HEK293T (cell line): ENCODE data around the gene FFAR3.

Experiments
- ELF4 ChIP-seq: fragments of 450-650 bp; IDR thresholded peaks from 2 replicates; pipeline ENCODE4 v1.6.1; 2017; ENCODE audit warnings: antibody characterized with exemption
- FOXA1 ChIP-seq: fragments of 450-650 bp; IDR thresholded peaks from 2 replicates; pipeline ENCODE4 v1.6.1; 2016; ENCODE audit warnings: mild to moderate bottlenecking
- FOXK2 ChIP-seq: fragments of 450-650 bp; IDR thresholded peaks from 2 replicates; pipeline ENCODE4 v1.6.1; 2016; ENCODE audit warnings: mild to moderate bottlenecking
- FOXM1 ChIP-seq: fragments of 450-650 bp; IDR thresholded peaks from 2 replicates; pipeline ENCODE4 v1.6.1; 2017; ENCODE audit warnings: mild to moderate bottlenecking, borderline replicate concordance
- NFRKB ChIP-seq: fragments of 450-650 bp; IDR thresholded peaks from 2 replicates; pipeline ENCODE4 v1.6.1; 2016; ENCODE audit warnings: mild to moderate bottlenecking, moderate library complexity
- SP1 ChIP-seq: fragments of 450-650 bp; IDR thresholded peaks from 2 replicates; pipeline ENCODE4 v1.6.1; 2017
- SUZ12 ChIP-seq: fragments of 450-650 bp; IDR thresholded peaks from 2 replicates; pipeline ENCODE4 v1.6.1; 2016; ENCODE audit warnings: mild to moderate bottlenecking
- TARDBP ChIP-seq: fragments of 450-650 bp; IDR thresholded peaks from 2 replicates; pipeline ENCODE4 v1.6.1; 2016
- ZNF384 ChIP-seq: fragments of 450-650 bp; IDR thresholded peaks from 2 replicates; pipeline ENCODE4 v1.6.1; 2016

GRCh38 chr19:35332817-35333216 is 25.4 kb upstream of the FFAR3 start:
- TF ChIP-seq SP1, result no peak
- TF ChIP-seq ZNF384, result no peak
- no peak for TF ChIP-seq ELF4
- no peak for TF ChIP-seq FOXA1
- TF ChIP-seq FOXK2, result no peak
- TF ChIP-seq NFRKB, result no peak
- TF ChIP-seq TARDBP, result no peak
- TF ChIP-seq FOXM1, result no peak
- no peak for TF ChIP-seq SUZ12
